Colonic mucosa (tissue), 4 donors: ENCODE results near the gene TRIM32. TPM values are rescaled to one million over a fixed set of nuclear protein-coding genes. Genes with fewer than 3 reads are reported as not detected.

Source experiments
- DNase-seq: peaks from one replicate; pipeline ENCODE4 v3.0.0-alpha.2; 2020
- H3K27ac ChIP-seq: fragments of 200-600 bp; one replicate; pipeline ENCODE4 v1.8.0; 2021
- H3K27me3 ChIP-seq: fragments of 200-600 bp; one replicate; pipeline ENCODE4 v1.8.0; 2021
- H3K36me3 ChIP-seq: fragments of 200-600 bp; one replicate; pipeline ENCODE4 v1.8.0; 2021
- H3K4me1 ChIP-seq: fragments of 200-600 bp; one replicate; pipeline ENCODE4 v1.8.0; 2021; ENCODE audit warnings: mild to moderate bottlenecking
- H3K4me3 ChIP-seq: fragments of 200-600 bp; one replicate; pipeline ENCODE4 v1.8.0; 2021
- H3K9ac ChIP-seq, 2 donors: one replicate each; pipeline ENCODE4 v1.7.0; 2013; ENCODE audit warnings: control low read depth in 2 of 2, low read depth in 2 of 2, low read length in 2 of 2
- H3K9me3 ChIP-seq: fragments of 200-600 bp; one replicate; pipeline ENCODE4 v1.8.0; 2021
- CTCF ChIP-seq: fragments of 200-600 bp; IDR thresholded peaks from one replicate; pipeline ENCODE4 v1.8.0; 2022; ENCODE audit warnings: antibody characterized with exemption, mild to moderate bottlenecking
- intact Hi-C: fragments of 100-400 bp; cut with DNase I; formaldehyde crosslinking; loops from one replicate; pipeline ENCODE4 v1.14.1; 2022
- total RNA-seq, 2 donors: library from RNA; stranded (reverse); fragmentation: NEBNext Ultra II Directional in 1 of 2; extraction: Animal tissue kit (Norgen Biotek cat#: 25700) in 1 of 2; gene quantifications; one replicate each; pipeline ENCODE4 v1.2.1, GENCODE V29; 2021
- donor health status: healthy.
- donor health status: DM: no; HTN: no; CAD: no.
- donor health status: DM: no; HTN: no; CAD: no.

TRIM32 gene
- total RNA-seq, 2 donors from 2014 or later, result 17.1 to 17.2 TPM

GRCh38 chr9:116701940-116702642, 15.0 kb downstream of the TRIM32 start:
- intact Hi-C loops, result no loop called here
- no peak overlapping the region for H3K4me3 ChIP-seq

GRCh38 chr9:116703634-116704033, 16.5 kb downstream of the TRIM32 start:
- H3K36me3 ChIP-seq, result peaks cover 6% of the 10 kb centered on the region
- H3K4me1 ChIP-seq, result no peaks in the 10 kb centered on the region
- DNase-seq, result no peak
- H3K4me3 ChIP-seq, result no peak overlapping the region
- H3K27me3 ChIP-seq, result no peaks in the 10 kb centered on the region
- no peak overlapping the region for H3K27ac ChIP-seq
- intact Hi-C loops, result no loop called here
- no peaks in the 10 kb centered on the region for H3K9me3 ChIP-seq
- no peak for TF ChIP-seq CTCF
- no peak overlapping the region for H3K9ac ChIP-seq

More at GRCh38 chr9:116701940-116702642, 15.0 kb downstream of the TRIM32 start:
- no peaks in the 10 kb centered on the region for H3K4me1 ChIP-seq
- no peak overlapping the region for H3K9ac ChIP-seq
- no peak overlapping the region for H3K27ac ChIP-seq
- no peaks in the 10 kb centered on the region for H3K27me3 ChIP-seq
- H3K9me3 ChIP-seq, result no peaks in the 10 kb centered on the region
- DNase-seq, result no peak
- peaks cover 16% of the 10 kb centered on the region for H3K36me3 ChIP-seq
- TF ChIP-seq CTCF, result no peak

- intact Hi-C loops, result no loop called here
- Histone ChIP-seq H3K9ac (no peak overlapping the region), H3K27me3 (no peaks in the 10 kb centered on the region), H3K4me3 (no peak overlapping the region), H3K27ac (no peak overlapping the region), H3K9me3 (no peaks in the 10 kb centered on the region), H3K36me3 (no peaks in the 10 kb centered on the region), H3K4me1 (no peaks in the 10 kb centered on the region)
- DNase-seq, result no peak
- no peak for TF ChIP-seq CTCF
Measured at GRCh38 chr9:116704470-116704869, 17.4 kb downstream of the TRIM32 start.

- Histone ChIP-seq H3K4me1 (no peaks in the 10 kb centered on the region), H3K4me3 (no peak overlapping the region), H3K9ac (no peak overlapping the region), H3K27ac (no peak overlapping the region), H3K9me3 (no peaks in the 10 kb centered on the region), H3K27me3 (no peaks in the 10 kb centered on the region), H3K36me3 (no peaks in the 10 kb centered on the region)
- no peak for DNase-seq
- intact Hi-C loops, result no loop called here
- TF ChIP-seq CTCF, result no peak
Measured at GRCh38 chr9:116705531-116705930, 18.4 kb downstream of the TRIM32 start.

GRCh38 chr9:116706310-116707290, 19.5 kb downstream of the TRIM32 start:
- DNase-seq, result no peak
- Histone ChIP-seq H3K27ac (no peak overlapping the region), H3K9me3 (no peaks in the 10 kb centered on the region), H3K9ac (no peak overlapping the region), H3K27me3 (no peaks in the 10 kb centered on the region), H3K4me3 (no peak overlapping the region), H3K36me3 (no peaks in the 10 kb centered on the region), H3K4me1 (no peaks in the 10 kb centered on the region)
- TF ChIP-seq CTCF, result no peak
- intact Hi-C loops, result no loop called here
